SK-N-SH treated with all-trans-retinoic acid at 6 μM for 48 hours (cell line): ENCODE results near the gene ZNF384.

Experiments
- ATAC-seq: fragments of 200-7000 bp; cut with Tn5 transposase; 3 replicates; pipeline ENCODE4 v1.9.1; 2020; ENCODE audit warnings: mild to moderate bottlenecking, moderate library complexity
- ARNTL ChIP-seq: fragments of 450-650 bp; formaldehyde crosslinking; IDR thresholded peaks from 2 replicates; pipeline ENCODE4 v1.5.0; 2020; ENCODE audit warnings: low read depth, mild to moderate bottlenecking, moderate library complexity, borderline replicate concordance
- CREB5 ChIP-seq: fragments of 250-450 bp; sonication (Bioruptor Pico); IDR thresholded peaks from 2 replicates; pipeline ENCODE4 v1.5.1; 2020; ENCODE audit warnings: low read depth, mild to moderate bottlenecking, moderate library complexity
- CSDC2 ChIP-seq: fragments of 250-450 bp; sonication (Bioruptor Pico); IDR thresholded peaks from 2 replicates; pipeline ENCODE4 v1.5.0; 2020; ENCODE audit warnings: mild to moderate bottlenecking, moderate library complexity
- CSRNP3 ChIP-seq: fragments of 250-450 bp; sonication (Bioruptor Pico); IDR thresholded peaks from 2 replicates; pipeline ENCODE4 v1.5.1; 2021; ENCODE audit warnings: mild to moderate bottlenecking, moderate library complexity
- ESRRG ChIP-seq: fragments of 250-450 bp; sonication (Bioruptor Pico); IDR thresholded peaks from 2 replicates; pipeline ENCODE4 v1.6.1; 2021; ENCODE audit warnings: mild to moderate bottlenecking
- GLIS3 ChIP-seq: fragments of 250-450 bp; sonication (Bioruptor Pico); IDR thresholded peaks from 2 replicates; pipeline ENCODE4 v1.5.0; 2020; ENCODE audit warnings: mild to moderate bottlenecking, moderate library complexity
- OSR1 ChIP-seq: fragments of 250-450 bp; sonication (Bioruptor Pico); IDR thresholded peaks from 2 replicates; pipeline ENCODE4 v1.8.0; 2022; ENCODE audit warnings: moderate library complexity, mild to moderate bottlenecking, inconsistent platforms
- POU6F1 ChIP-seq: fragments of 250-450 bp; sonication (Bioruptor Pico); IDR thresholded peaks from 2 replicates; pipeline ENCODE4 v1.8.0; 2021; ENCODE audit warnings: low read depth, mild to moderate bottlenecking, moderate library complexity, borderline replicate concordance
- PPARA ChIP-seq: fragments of 250-450 bp; sonication (Bioruptor Pico); IDR thresholded peaks from 2 replicates; pipeline ENCODE4 v1.5.0; 2020; ENCODE audit warnings: mild to moderate bottlenecking, borderline replicate concordance
- RARB ChIP-seq: fragments of 250-450 bp; sonication (Bioruptor Pico); IDR thresholded peaks from 2 replicates; pipeline ENCODE4 v1.8.0; 2021; ENCODE audit warnings: mild to moderate bottlenecking, moderate library complexity
- SNAI2 ChIP-seq: fragments of 250-450 bp; sonication (Bioruptor Pico); IDR thresholded peaks from 2 replicates; pipeline ENCODE4 v1.5.0; 2020; ENCODE audit warnings: mild to moderate bottlenecking, moderate library complexity
- TOX ChIP-seq: fragments of 250-450 bp; sonication (Bioruptor Pico); IDR thresholded peaks from 2 replicates; pipeline ENCODE4 v1.8.0; 2021; ENCODE audit warnings: mild to moderate bottlenecking, moderate library complexity, borderline replicate concordance
- TSHZ2 ChIP-seq: fragments of 250-450 bp; sonication (Bioruptor Pico); IDR thresholded peaks from 2 replicates; pipeline ENCODE4 v1.5.0; 2020; ENCODE audit warnings: mild to moderate bottlenecking, moderate library complexity
- ZC3H10 ChIP-seq: fragments of 250-450 bp; sonication (Bioruptor Pico); IDR thresholded peaks from 2 replicates; pipeline ENCODE4 v1.5.1; 2021; ENCODE audit warnings: mild to moderate bottlenecking, moderate library complexity
- ZFP3 ChIP-seq: fragments of 250-450 bp; sonication (Bioruptor Pico); IDR thresholded peaks from 2 replicates; pipeline ENCODE4 v1.5.0; 2020; ENCODE audit warnings: mild to moderate bottlenecking, moderate library complexity
- ZFP30 ChIP-seq: fragments of 450-650 bp; formaldehyde crosslinking; IDR thresholded peaks from 2 replicates; pipeline ENCODE4 v1.5.0; 2022; ENCODE audit warnings: mild to moderate bottlenecking, moderate library complexity
- ZNF565 ChIP-seq: fragments of 450-650 bp; formaldehyde crosslinking; conservative IDR thresholded peaks from 2 replicates; pipeline ENCODE4 v1.5.0; 2020; ENCODE audit warnings: low read depth, mild to moderate bottlenecking, moderate library complexity
- ZNF70 ChIP-seq: fragments of 450-650 bp; formaldehyde crosslinking; IDR thresholded peaks from 2 replicates; pipeline ENCODE4 v1.5.0; 2020; ENCODE audit warnings: mild to moderate bottlenecking, moderate library complexity

ZNF384 gene

GRCh38 chr12:6701078-6701768 lies 12.0 kb upstream of the ZNF384 start:
- TF ChIP-seq ZC3H10 (no peak), CSRNP3 (CRISPR knock-in tag) (no peak), CSDC2 (CRISPR knock-in tag) (no peak), ZFP3 (CRISPR knock-in tag) (no peak), TSHZ2 (no peak), TOX (CRISPR knock-in tag) (no peak), ZFP30 (CRISPR knock-in tag) (no peak), GLIS3 (CRISPR knock-in tag) (no peak)
- no peak for ATAC-seq

GRCh38 chr12:6700646-6701051 lies 11.5 kb upstream of the ZNF384 start, which contains the start of gene PIANP:
TSS of gene PIANP (minus strand) at chr12:6700815. CDS start at chr12:6698061, 2,754 bp downstream.
- ATAC-seq: peak; percentile 73
- no peak for TF ChIP-seq ZC3H10
- TF ChIP-seq OSR1 (CRISPR knock-in tag): no peak
- TF ChIP-seq TOX (CRISPR knock-in tag): no peak
- TF ChIP-seq ZFP3 (CRISPR knock-in tag): no peak
- no peak for TF ChIP-seq ESRRG (CRISPR knock-in tag)
- TF ChIP-seq TSHZ2: no peak
- no peak for TF ChIP-seq PPARA (CRISPR knock-in tag)
- no peak for TF ChIP-seq ZNF565
- TF ChIP-seq RARB (CRISPR knock-in tag): no peak
- TF ChIP-seq SNAI2 (CRISPR knock-in tag): no peak
- TF ChIP-seq ARNTL (CRISPR knock-in tag): no peak
- TF ChIP-seq CREB5: no peak
- TF ChIP-seq, all 23 proteins: peak for 0

GRCh38 chr12:6699989-6700645 lies 10.9 kb upstream of the ZNF384 start:
- peak; percentile 69 for ATAC-seq
- TF ChIP-seq OSR1 (CRISPR knock-in tag): no peak
- TF ChIP-seq POU6F1 (CRISPR knock-in tag): no peak
- no peak for TF ChIP-seq CSRNP3 (CRISPR knock-in tag)
- no peak for TF ChIP-seq SNAI2 (CRISPR knock-in tag)
- TF ChIP-seq ZNF70 (CRISPR knock-in tag): no peak
- TF ChIP-seq, all 23 proteins: peak for 0
